SK-N-SH treated with all-trans-retinoic acid at 6 μM for 48 hours (cell line): ENCODE measurements around the gene ERP29.

Experiments used
- BACH2 ChIP-seq: fragments of 250-450 bp; sonication (Bioruptor Pico); IDR thresholded peaks from 2 replicates; pipeline ENCODE4 v1.9.0; 2021; ENCODE audit warnings: mild to moderate bottlenecking, borderline replicate concordance
- TOX ChIP-seq: fragments of 250-450 bp; sonication (Bioruptor Pico); IDR thresholded peaks from 2 replicates; pipeline ENCODE4 v1.8.0; 2021; ENCODE audit warnings: mild to moderate bottlenecking, moderate library complexity, borderline replicate concordance

GRCh38 chr12:112013601-112014402, 576 bp downstream of the ERP29 start:
- no peak for TF ChIP-seq BACH2 (CRISPR knock-in tag)
- no peak for TF ChIP-seq TOX (CRISPR knock-in tag)
